ENCODE results near the gene NUP62.

DNA sequence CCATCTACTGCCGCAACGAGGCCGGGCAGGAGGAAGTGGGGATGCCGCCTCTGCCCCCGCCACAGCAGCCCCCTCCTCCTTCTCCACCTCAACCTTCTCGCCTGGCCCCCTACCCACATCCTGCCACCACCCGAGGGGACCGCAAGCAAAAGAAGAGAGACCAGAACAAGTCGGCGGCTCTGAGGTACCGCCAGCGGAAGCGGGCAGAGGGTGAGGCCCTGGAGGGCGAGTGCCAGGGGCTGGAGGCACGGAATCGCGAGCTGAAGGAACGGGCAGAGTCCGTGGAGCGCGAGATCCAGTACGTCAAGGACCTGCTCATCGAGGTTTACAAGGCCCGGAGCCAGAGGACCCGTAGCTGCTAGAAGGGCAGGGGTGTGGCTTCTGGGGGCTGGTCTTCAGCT lies 3.4 kb upstream of the NUP62 start:
- TF ChIP-seq ZC3H10 (CRISPR knock-in tag; IDR thresholded peaks at IDR 0.05) (no peak), ZNF8 (CRISPR knock-in tag; IDR thresholded peaks at IDR 0.05) (no peak), GLIS3 (CRISPR knock-in tag; IDR thresholded peaks at IDR 0.05) (no peak), ZNF70 (CRISPR knock-in tag; IDR thresholded peaks at IDR 0.05) (no peak)
- TF ChIP-seq, protein P1, sequence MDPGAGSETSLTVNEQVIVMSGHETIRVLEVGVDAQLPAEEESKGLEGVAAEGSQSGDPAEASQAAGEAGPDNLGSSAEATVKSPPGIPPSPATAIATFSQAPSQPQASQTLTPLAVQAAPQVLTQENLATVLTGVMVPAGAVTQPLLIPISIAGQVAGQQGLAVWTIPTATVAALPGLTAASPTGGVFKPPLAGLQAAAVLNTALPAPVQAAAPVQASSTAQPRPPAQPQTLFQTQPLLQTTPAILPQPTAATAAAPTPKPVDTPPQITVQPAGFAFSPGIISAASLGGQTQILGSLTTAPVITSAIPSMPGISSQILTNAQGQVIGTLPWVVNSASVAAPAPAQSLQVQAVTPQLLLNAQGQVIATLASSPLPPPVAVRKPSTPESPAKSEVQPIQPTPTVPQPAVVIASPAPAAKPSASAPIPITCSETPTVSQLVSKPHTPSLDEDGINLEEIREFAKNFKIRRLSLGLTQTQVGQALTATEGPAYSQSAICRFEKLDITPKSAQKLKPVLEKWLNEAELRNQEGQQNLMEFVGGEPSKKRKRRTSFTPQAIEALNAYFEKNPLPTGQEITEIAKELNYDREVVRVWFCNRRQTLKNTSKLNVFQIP (CRISPR knock-in tag; IDR thresholded peaks at IDR 0.05; ENCODE audit: borderline replicate concordance, low read depth), result no peak
